Glutamatergic neuron (in vitro differentiated cells): ENCODE results near the gene GMDS. TPM values are rescaled to one million over a fixed set of nuclear protein-coding genes. Genes with fewer than 3 reads are reported as not detected.

Source experiments
- DNase-seq: peaks from one replicate; pipeline ENCODE4 v3.0.0; 2022
- H3K27ac Mint-ChIP-seq: one replicate; pipeline ENCODE4 v1.8.0; 2020; ENCODE audit warnings: mild to moderate bottlenecking, mixed read lengths, inconsistent platforms; ENCODE audit not compliant: unreplicated experiment
- H3K27me3 Mint-ChIP-seq: one replicate; pipeline ENCODE4 v1.8.0; 2020; ENCODE audit warnings: mild to moderate bottlenecking, moderate library complexity, mixed read lengths, inconsistent platforms; ENCODE audit not compliant: unreplicated experiment
- H3K36me3 Mint-ChIP-seq: one replicate; pipeline ENCODE4 v1.8.0; 2020; ENCODE audit warnings: mild to moderate bottlenecking, mixed read lengths, inconsistent platforms; ENCODE audit not compliant: unreplicated experiment
- H3K4me1 Mint-ChIP-seq: one replicate; pipeline ENCODE4 v1.8.0; 2020; ENCODE audit warnings: mild to moderate bottlenecking, low read depth, mixed read lengths, inconsistent platforms; ENCODE audit not compliant: unreplicated experiment
- H3K4me3 Mint-ChIP-seq: one replicate; pipeline ENCODE4 v1.8.0; 2020; ENCODE audit warnings: mild to moderate bottlenecking, mixed read lengths, inconsistent platforms; ENCODE audit not compliant: unreplicated experiment
- H3K9me3 Mint-ChIP-seq: one replicate; pipeline ENCODE4 v1.8.0; 2020; ENCODE audit warnings: mild to moderate bottlenecking, moderate library complexity, mixed read lengths, inconsistent platforms; ENCODE audit not compliant: unreplicated experiment
- total RNA-seq: library from RNA; stranded (reverse); fragmentation: NEBNext Ultra II Directional; extraction: Animal tissue kit (Norgen Biotek cat#: 25700); gene quantifications from one replicate; pipeline ENCODE4 v1.2.1, GENCODE V29; 2021; ENCODE audit not compliant: unreplicated experiment
- TF ChIP-seq, protein P1 (sequence below): fragments of 200-600 bp; sonication (generic); IDR thresholded peaks from one replicate; pipeline ENCODE4 v1.5.0; 2021; ENCODE audit not compliant: partially characterized antibody, unreplicated experiment

Gene GMDS
- total RNA-seq, 1 donor from 2014 or later: 8.9 TPM

DNA sequence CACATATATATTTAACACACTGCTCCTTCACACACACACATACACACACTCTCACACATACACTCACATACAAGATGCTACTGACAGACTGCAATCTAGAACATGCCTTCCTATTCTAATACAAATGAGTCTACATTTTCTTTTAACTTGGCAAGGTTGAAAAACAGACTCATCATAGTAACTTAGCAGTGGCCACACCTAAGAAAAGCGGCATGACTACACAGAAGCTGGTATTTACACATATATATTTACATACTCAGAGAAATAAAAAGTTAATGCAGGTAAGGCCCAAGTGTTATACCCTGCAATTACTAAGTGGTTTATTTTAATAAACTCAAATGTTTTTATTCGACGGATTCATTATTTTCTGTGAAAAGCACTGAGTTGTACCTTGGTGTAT lies 426.4 kb downstream of the GMDS start:
- TF ChIP-seq, protein P1, sequence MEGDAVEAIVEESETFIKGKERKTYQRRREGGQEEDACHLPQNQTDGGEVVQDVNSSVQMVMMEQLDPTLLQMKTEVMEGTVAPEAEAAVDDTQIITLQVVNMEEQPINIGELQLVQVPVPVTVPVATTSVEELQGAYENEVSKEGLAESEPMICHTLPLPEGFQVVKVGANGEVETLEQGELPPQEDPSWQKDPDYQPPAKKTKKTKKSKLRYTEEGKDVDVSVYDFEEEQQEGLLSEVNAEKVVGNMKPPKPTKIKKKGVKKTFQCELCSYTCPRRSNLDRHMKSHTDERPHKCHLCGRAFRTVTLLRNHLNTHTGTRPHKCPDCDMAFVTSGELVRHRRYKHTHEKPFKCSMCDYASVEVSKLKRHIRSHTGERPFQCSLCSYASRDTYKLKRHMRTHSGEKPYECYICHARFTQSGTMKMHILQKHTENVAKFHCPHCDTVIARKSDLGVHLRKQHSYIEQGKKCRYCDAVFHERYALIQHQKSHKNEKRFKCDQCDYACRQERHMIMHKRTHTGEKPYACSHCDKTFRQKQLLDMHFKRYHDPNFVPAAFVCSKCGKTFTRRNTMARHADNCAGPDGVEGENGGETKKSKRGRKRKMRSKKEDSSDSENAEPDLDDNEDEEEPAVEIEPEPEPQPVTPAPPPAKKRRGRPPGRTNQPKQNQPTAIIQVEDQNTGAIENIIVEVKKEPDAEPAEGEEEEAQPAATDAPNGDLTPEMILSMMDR: no peak
- Mint-ChIP-seq H3K9me3 (no peaks in the 10 kb centered on the region), H3K4me1 (peaks cover 5% of the 10 kb centered on the region), H3K36me3 (no peaks in the 10 kb centered on the region), H3K4me3 (no peak overlapping the region), H3K27ac (no peak overlapping the region), H3K27me3 (peaks cover 2% of the 10 kb centered on the region)
- DNase-seq: no peak

DNA sequence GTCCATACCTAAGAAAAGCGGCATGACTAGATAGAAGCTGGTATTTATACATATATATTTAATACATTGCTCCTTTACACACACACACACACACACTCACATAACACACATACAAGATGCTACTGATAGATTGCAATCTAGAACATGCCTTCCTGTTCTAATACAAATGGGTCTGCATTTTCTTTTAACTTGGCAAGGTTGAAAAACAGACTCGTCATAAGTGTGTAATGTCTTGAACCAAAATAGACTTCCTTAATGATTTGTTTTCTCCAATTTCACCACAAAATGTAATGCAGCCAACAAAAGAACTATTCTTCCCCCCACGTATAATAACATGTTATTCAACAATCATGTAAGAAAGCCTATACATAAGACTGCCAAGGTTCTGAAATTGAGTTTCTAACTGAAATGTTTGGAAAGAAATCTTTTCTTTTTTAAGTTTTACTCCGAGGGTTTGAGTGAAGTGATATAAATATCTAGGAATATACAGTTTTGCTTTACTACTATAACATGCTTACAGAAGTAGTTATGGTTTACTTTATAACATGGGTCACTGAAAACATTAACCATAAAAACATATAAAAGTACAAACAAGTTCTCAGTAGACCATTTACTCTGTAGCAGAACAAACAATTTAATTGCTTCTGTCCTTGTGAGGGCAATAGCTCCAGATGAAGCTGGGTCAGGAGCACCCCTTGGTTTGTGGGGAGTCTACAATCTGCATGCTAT lies 428.2 kb downstream of the GMDS start:
- Mint-ChIP-seq H3K9me3 (no peaks in the 10 kb centered on the region), H3K27ac (no peak overlapping the region), H3K36me3 (no peaks in the 10 kb centered on the region), H3K27me3 (no peaks in the 10 kb centered on the region), H3K4me1 (peaks cover 5% of the 10 kb centered on the region), H3K4me3 (no peak overlapping the region)
- TF ChIP-seq, protein P1: no peak
- DNase-seq: no peak

DNA sequence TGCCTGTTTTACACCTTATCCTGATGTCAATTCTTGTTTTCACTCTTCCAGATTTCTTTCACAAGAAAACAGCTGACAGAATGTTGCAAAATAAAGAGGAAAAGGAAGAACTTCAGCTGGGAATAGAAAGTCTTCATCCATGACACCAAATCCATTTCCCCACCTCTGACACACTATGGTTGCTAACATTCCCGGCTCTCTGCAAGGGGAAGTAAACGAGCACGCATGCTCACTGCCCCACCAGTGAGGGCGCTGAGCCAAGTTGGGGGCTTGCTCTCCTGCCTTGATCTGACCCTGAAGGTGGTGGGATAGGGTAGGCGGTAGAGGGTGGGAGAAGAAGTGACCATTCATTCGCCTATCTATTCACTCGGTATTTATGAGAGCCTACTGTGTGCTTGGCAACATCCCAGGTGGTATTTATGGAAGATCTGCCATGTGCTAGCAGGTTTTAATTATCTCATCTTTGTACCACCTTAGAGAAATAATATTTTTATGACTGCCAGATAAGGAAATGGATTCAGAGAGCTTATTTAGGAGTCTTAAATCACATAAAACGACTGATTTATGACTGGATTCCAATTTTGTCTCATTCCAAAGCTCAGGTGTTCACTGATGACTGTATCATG lies 429.5 kb downstream of the GMDS start:
- Mint-ChIP-seq H3K9me3 (no peaks in the 10 kb centered on the region), H3K4me3 (no peak overlapping the region)

DNA sequence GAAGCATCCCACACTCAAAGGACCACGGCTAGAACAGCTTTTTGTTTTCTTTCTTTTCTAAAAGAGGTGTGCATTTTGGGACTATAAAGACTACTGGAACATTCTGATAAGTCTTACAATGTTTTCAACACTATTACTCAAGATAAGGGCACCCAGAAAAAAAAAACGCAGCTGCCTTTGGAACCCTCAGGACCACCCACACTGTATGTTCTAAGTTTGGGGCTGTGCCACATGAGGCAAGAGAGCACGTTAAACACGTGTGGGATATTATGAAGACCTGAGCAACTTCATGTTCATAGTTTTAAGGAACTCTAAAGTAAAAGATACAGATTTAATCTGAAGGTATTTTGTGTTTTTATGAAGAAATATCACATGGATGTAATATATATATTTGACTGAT lies 431.1 kb downstream of the GMDS start:
- H3K4me1 Mint-ChIP-seq: no peaks in the 10 kb centered on the region
- DNase-seq: no peak
- no peaks in the 10 kb centered on the region for H3K27me3 Mint-ChIP-seq
- no peak overlapping the region for H3K4me3 Mint-ChIP-seq
- TF ChIP-seq, protein P1: no peak
- no peaks in the 10 kb centered on the region for H3K36me3 Mint-ChIP-seq
- H3K9me3 Mint-ChIP-seq: no peaks in the 10 kb centered on the region
- H3K27ac Mint-ChIP-seq: no peak overlapping the region

More for the DNA sequence above, 429.5 kb downstream of the GMDS start:
- H3K27ac Mint-ChIP-seq: no peak overlapping the region
- TF ChIP-seq, protein P1: no peak
- DNase-seq: no peak
- H3K4me1 Mint-ChIP-seq: no peaks in the 10 kb centered on the region
- H3K36me3 Mint-ChIP-seq: no peaks in the 10 kb centered on the region
- no peaks in the 10 kb centered on the region for H3K27me3 Mint-ChIP-seq

DNA sequence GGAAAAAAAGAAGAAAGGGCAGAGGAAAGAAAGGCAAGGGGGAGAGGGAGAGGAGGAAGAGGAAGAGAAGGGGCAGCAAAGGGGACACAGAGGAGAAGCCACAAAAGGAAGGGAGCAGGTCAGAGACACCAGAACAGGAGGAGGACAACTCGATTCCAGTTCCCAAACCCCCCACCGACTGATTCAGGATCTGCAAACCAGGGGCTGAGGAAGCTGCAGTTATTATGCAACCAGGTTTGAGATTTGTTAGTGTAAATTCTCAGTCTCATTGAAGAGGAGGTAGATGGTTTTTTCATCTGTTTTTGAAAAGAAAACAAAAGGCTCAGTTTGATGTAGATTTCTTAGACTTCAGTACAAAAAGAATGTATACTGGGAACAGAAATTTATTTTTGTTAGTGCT lies 432.9 kb downstream of the GMDS start:
- H3K9me3 Mint-ChIP-seq: no peaks in the 10 kb centered on the region
- no peak overlapping the region for H3K27ac Mint-ChIP-seq
- no peaks in the 10 kb centered on the region for H3K27me3 Mint-ChIP-seq
- TF ChIP-seq, protein P1: no peak
- no peak overlapping the region for H3K4me3 Mint-ChIP-seq
- H3K36me3 Mint-ChIP-seq: no peaks in the 10 kb centered on the region
- no peak for DNase-seq
- no peaks in the 10 kb centered on the region for H3K4me1 Mint-ChIP-seq
